ENCODE results near the gene ADAMTS1.
A peak's percentile ranks its signal among the peaks of the same experiment; 100 is the strongest.
"Not testable (repeated sequence)": the region's sequence is repeated elsewhere in the genome, so short reads cannot be mapped to it uniquely, and the experiment has no call there.

The ADAMTS1 gene

DNA sequence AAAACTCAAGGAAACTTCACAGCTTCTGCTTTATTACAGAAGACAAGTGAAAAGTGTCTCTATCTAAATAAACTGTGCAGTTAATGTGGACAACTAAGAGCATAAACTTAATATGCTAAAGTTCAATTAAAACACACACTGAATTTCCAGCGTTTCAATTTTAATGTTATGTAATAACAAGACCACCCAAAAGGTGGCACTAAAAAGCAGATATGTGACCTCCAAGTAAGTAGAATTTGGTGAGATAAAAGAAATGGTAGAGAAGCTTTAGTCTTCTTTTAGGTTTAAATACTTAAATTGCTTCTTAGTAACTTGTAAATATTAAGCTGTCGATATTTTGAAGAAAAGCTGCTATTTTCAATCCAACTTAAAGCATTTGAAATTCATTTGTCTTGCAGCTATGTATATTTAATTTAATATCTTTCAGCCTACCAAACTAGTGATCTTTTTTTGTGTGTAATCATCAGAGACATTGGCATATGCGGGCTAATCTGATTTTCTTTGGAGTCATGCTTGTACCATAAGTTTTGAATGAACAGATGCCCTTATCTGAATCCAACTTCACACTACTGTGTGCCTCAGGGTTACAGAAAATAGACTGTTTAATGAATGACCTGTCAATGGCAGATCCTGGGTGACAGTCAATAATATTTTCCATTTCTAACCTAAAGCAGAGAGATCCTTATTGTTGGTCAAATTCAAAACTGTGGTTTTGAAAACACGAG, 36.5 kb upstream of the ADAMTS1 start:
- H3K4me3 ChIP-seq (replicated peaks in 1 of 2; ENCODE audit: low read depth in 2 of 2, low read length in 2 of 2), result no peak overlapping the region
- peak; percentile 59 to 68 for DNase-seq (ENCODE audit: low read depth in 2 of 2)
- peak; percentile 29 for TF ChIP-seq CTCF (IDR thresholded peaks at IDR 0.05; ENCODE audit: low read depth, low read length)

DNA sequence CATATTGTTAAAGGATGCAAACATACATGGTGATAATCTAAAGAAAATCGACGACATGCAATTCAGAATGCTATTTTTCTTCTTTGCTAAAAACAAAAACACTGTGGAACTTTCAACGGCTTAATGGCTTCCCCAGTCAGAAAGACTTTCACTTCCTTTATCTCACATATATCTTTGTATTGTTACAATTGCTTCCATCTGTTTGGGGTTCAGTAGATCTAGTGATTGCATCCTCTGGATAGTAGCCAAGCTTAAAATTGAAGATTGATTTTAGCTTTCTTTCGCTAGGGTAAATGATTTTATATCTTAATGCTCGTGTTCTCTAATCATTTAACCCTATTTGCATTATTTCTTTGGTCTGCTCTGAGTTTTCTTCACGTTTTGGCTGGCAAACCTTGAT, 31.8 kb upstream of the ADAMTS1 start:
- H3K4me3 ChIP-seq (replicated peaks in 1 of 2; ENCODE audit: low read depth in 2 of 2, low read length in 2 of 2), result no peak overlapping the region
- DNase-seq (ENCODE audit: low read depth in 2 of 2), result no peak
- TF ChIP-seq CTCF (IDR thresholded peaks at IDR 0.05; ENCODE audit: low read depth, low read length), result no peak

- TF ChIP-seq CTCF (IDR thresholded peaks at IDR 0.05; ENCODE audit: low read depth, low read length), result no peak
- no peak for DNase-seq (ENCODE audit: low read depth in 2 of 2)
- no peak overlapping the region for H3K4me3 ChIP-seq (replicated peaks in 1 of 2; ENCODE audit: low read depth in 2 of 2, low read length in 2 of 2)
These were observed 29.1 kb upstream of the ADAMTS1 start for GRCh38 chr21:26874347-26874746.

DNA sequence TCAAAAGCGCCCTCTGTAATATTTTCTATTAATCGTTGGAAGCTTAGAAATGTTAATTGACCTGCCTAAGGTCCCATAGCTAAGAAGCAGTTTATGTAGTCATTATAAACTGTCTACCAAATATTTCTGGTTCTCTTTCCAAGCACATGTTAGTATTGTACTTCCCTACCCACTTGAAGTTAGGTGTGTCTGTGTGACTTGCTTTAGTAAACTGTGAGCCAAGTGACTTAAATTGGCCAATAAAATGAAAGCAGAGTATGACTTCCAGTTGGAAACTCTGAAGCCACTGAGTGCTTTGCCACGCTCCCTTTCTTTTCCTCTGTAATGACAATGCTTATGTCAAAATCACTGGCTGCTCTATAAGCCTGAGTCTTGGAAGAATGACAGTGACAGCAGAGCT, 20.6 kb upstream of the ADAMTS1 start:
- DNase-seq (ENCODE audit: low read depth in 2 of 2), result no peak
- no peak for TF ChIP-seq CTCF (IDR thresholded peaks at IDR 0.05; ENCODE audit: low read depth, low read length)
- H3K4me3 ChIP-seq (replicated peaks in 1 of 2; ENCODE audit: low read depth in 2 of 2, low read length in 2 of 2), result no peak overlapping the region

DNA sequence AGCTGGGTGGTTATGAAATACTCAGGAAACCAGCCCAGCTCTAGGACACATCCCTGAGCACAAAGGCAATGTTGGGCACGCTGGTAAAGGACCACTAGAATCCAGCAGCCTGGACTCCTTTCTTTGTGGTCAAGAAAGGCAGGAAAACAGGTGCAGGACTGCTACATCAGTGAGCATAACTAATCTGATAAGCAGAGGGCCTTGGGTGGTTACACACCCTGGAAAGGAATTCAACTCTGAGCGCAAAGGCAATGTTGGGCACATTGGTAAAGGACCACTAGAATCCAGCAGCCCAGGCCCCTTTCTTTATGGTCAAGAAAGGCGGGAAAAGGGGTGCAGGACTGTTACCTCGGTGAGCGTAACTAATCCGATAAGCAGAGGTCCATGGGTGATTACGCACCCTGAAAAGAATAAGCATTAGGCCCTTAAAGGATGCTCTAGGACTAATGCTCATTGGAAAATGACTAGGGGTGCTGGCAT, 11.7 kb upstream of the ADAMTS1 start:
- H3K4me3 ChIP-seq (replicated peaks in 1 of 2; ENCODE audit: low read depth in 2 of 2, low read length in 2 of 2); DNase-seq (ENCODE audit: low read depth in 2 of 2): not testable (repeated sequence)

DNA sequence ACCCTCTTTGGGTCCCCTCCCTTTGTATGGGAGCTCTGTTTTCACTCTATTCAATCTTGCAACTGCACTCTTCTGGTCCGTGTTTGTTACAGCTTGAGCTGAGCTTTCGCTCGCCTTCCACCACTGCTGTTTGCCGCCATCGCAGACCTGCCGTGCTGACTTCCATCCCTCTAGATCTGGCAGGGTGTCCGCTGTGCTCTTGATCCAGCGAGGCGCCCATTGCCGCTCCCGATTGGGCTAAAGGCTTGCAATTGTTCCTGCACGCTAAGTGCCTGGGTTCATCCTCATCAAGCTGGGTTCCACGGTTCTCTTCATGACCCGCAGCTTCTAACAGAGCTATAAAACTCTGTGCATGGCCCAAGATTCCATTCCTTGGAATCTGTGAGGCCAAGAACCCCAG, 9.5 kb upstream of the ADAMTS1 start:
- not testable (repeated sequence) for H3K4me3 ChIP-seq (replicated peaks in 1 of 2; ENCODE audit: low read depth in 2 of 2, low read length in 2 of 2); DNase-seq (ENCODE audit: low read depth in 2 of 2)

GRCh38 chr21:26852423-26852822, 7.2 kb upstream of the ADAMTS1 start:
- TF ChIP-seq CTCF (IDR thresholded peaks at IDR 0.05; ENCODE audit: low read depth, low read length), result no peak
- no peak overlapping the region for H3K4me3 ChIP-seq (replicated peaks in 1 of 2; ENCODE audit: low read depth in 2 of 2, low read length in 2 of 2)
- DNase-seq (ENCODE audit: low read depth in 2 of 2), result no peak
